GM19438 (cell line): ENCODE measurements around the gene PGAP1.

ENCODE experiments used
- ATAC-seq: cut with Tn5 transposase; IDR thresholded peaks from one replicate; pipeline ENCODE4 v1.9.1; 2021; ENCODE audit warnings: low read depth; ENCODE audit not compliant: unreplicated experiment

The PGAP1 gene

GRCh38 chr2:196809260-196809659, 117.2 kb downstream of the PGAP1 start, which contains the start of gene C2orf66:
C2orf66 (minus strand) TSS chr2:196809355; CDS start chr2:196809336, 19 bp downstream.
- no peak for ATAC-seq

- ATAC-seq, result no peak
Observed at GRCh38 chr2:196808083-196808665, 118.3 kb downstream of the PGAP1 start.

- no peak for ATAC-seq
Observed at GRCh38 chr2:196804381-196804780, 122.1 kb downstream of the PGAP1 start.

- ATAC-seq, result no peak
Observed at GRCh38 chr2:196802401-196802800, 124.1 kb downstream of the PGAP1 start.

GRCh38 chr2:196801674-196802261, 124.7 kb downstream of the PGAP1 start:
- ATAC-seq, result no peak

- peak; percentile 7 for ATAC-seq
Observed at GRCh38 chr2:196798980-196799379, 127.5 kb downstream of the PGAP1 start.

- no peak for ATAC-seq
Observed at GRCh38 chr2:196792865-196793264, 133.6 kb downstream of the PGAP1 start.

GRCh38 chr2:196783431-196784094, 142.9 kb downstream of the PGAP1 start:
- no peak for ATAC-seq
